Fibroblast of peridontal ligament (primary cell): ENCODE data around the gene OLFML1.

ENCODE experiments used
- DNase-seq: peaks from one replicate; pipeline ENCODE4 v3.0.0-alpha.2; 2010; ENCODE audit errors: extremely low read depth

The OLFML1 gene

GRCh38 chr11:7532405-7533145 lies 47.3 kb downstream of the OLFML1 start:
- DNase-seq, result no peak

GRCh38 chr11:7533199-7534041 lies 48.1 kb downstream of the OLFML1 start:
- DNase-seq, result no peak

GRCh38 chr11:7534042-7534378 lies 48.7 kb downstream of the OLFML1 start:
- no peak for DNase-seq

GRCh38 chr11:7536100-7536499 lies 50.8 kb downstream of the OLFML1 start:
- DNase-seq, result no peak

- DNase-seq, result no peak
Measured at GRCh38 chr11:7537265-7537664, 52.0 kb downstream of the OLFML1 start.

GRCh38 chr11:7538031-7538430 lies 52.7 kb downstream of the OLFML1 start:
- peak; percentile 26 for DNase-seq

GRCh38 chr11:7538466-7539454 lies 53.5 kb downstream of the OLFML1 start:
- DNase-seq, result peak; percentile 60

GRCh38 chr11:7540830-7541555 lies 55.7 kb downstream of the OLFML1 start:
- no peak for DNase-seq

GRCh38 chr11:7543302-7543701 lies 58.0 kb downstream of the OLFML1 start:
- no peak for DNase-seq

GRCh38 chr11:7544021-7544420 lies 58.7 kb downstream of the OLFML1 start:
- no peak for DNase-seq

GRCh38 chr11:7545611-7546010 lies 60.3 kb downstream of the OLFML1 start:
- no peak for DNase-seq

GRCh38 chr11:7546324-7546791 lies 61.1 kb downstream of the OLFML1 start:
- DNase-seq, result no peak

- DNase-seq, result no peak
Measured at GRCh38 chr11:7547687-7548086, 62.4 kb downstream of the OLFML1 start.

- no peak for DNase-seq
Measured at GRCh38 chr11:7548659-7549274, 63.5 kb downstream of the OLFML1 start.

- no peak for DNase-seq
Measured at GRCh38 chr11:7549681-7550080, 64.4 kb downstream of the OLFML1 start.

- DNase-seq, result peak; percentile 79
Measured at GRCh38 chr11:7551571-7551970, 66.3 kb downstream of the OLFML1 start.

- DNase-seq, result no peak
Measured at GRCh38 chr11:7552666-7553065, 67.4 kb downstream of the OLFML1 start.

GRCh38 chr11:7555052-7555699 lies 69.9 kb downstream of the OLFML1 start:
- no peak for DNase-seq

GRCh38 chr11:7558046-7558445 lies 72.7 kb downstream of the OLFML1 start:
- no peak for DNase-seq
